Fibroblast of mammary gland (primary cell): ENCODE measurements around the gene EOLA1.
"Not testable (repeated sequence)": the region's sequence is repeated elsewhere in the genome, so short reads cannot be mapped to it uniquely, and the experiment has no call there.

ENCODE experiments used
- DNase-seq: peaks from one replicate; pipeline ENCODE4 v3.0.0-alpha.2; 2010; ENCODE audit warnings: low read depth
- H3K4me3 ChIP-seq: 2 replicates; pipeline ENCODE4 v1.5.1; 2011; ENCODE audit warnings: low read depth, mild to moderate bottlenecking, low read length, moderate library complexity; ENCODE audit not compliant: control insufficient read depth
- TF ChIP-seq, protein P1 (sequence below): conservative IDR thresholded peaks from 2 replicates; pipeline ENCODE4 v1.5.1; 2011; ENCODE audit warnings: low read depth, low read length, inconsistent platforms; ENCODE audit not compliant: control insufficient read depth, insufficient read depth

The EOLA1 gene

DNA sequence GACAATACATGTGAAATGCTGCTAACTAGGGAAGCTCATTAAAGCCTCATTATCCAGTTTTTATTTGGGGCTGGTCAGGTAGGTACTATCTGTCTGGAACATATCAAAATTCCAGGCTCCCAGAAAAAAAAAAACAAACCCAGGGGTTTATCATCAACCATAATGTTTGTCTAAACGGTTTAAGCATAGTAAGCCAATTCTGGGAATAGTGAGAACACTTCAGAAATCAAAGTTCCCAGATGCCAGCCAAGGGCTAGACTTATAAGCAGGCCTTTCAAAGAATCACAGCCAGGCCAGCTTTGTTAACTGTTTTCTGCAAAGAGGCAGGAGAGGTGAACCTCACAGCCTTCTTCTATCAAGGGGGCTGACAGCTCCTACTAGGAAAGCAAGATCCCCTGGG is 43.8 kb upstream of the EOLA1 start:
- TF ChIP-seq, protein P1, sequence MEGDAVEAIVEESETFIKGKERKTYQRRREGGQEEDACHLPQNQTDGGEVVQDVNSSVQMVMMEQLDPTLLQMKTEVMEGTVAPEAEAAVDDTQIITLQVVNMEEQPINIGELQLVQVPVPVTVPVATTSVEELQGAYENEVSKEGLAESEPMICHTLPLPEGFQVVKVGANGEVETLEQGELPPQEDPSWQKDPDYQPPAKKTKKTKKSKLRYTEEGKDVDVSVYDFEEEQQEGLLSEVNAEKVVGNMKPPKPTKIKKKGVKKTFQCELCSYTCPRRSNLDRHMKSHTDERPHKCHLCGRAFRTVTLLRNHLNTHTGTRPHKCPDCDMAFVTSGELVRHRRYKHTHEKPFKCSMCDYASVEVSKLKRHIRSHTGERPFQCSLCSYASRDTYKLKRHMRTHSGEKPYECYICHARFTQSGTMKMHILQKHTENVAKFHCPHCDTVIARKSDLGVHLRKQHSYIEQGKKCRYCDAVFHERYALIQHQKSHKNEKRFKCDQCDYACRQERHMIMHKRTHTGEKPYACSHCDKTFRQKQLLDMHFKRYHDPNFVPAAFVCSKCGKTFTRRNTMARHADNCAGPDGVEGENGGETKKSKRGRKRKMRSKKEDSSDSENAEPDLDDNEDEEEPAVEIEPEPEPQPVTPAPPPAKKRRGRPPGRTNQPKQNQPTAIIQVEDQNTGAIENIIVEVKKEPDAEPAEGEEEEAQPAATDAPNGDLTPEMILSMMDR: no peak

DNA sequence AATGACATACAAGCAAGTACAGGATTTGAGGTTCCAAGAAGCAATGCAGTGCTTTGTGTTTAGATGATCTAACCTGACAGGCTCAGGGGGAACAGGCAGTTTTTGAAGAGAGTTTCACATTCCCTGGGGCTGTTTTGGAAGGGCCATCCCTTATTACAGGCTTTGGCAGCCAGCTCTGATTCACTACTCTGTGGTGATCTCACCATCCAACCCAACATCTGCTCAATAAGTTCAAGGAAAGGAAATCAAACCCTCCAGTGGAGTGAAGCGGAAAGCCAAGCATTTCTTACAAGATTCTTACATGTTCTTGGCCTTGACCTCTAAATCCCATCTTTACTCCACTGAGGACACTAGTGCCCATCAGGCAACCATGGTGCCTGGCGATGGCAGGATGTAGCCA is 43.2 kb upstream of the EOLA1 start:
- TF ChIP-seq, protein P1: no peak
- DNase-seq: peak; percentile 74
- H3K4me3 ChIP-seq: no peak overlapping the region

More for the DNA sequence above, 43.8 kb upstream of the EOLA1 start:
- no peak for DNase-seq
- H3K4me3 ChIP-seq: no peak overlapping the region

DNA sequence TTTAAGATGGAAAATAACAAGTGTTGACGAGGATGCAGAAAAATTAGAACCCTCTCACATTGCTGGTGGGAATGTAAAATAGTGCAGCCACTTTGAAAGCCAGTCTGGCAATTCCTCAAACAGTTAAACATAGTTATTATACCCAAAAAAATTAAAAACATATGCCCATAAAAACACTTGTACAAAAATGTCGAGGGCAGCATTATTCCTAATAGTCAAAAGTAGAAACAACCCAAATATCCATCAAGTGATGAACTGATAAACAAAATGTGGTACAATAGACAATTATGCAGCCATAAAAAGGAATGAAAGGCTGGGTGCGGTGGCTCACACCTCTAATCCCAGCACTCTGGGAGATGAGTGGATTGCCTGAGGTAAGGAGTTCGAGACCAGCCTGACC is 42.0 kb upstream of the EOLA1 start:
- DNase-seq: no peak
- TF ChIP-seq, protein P1: no peak
- H3K4me3 ChIP-seq: no peak overlapping the region

DNA sequence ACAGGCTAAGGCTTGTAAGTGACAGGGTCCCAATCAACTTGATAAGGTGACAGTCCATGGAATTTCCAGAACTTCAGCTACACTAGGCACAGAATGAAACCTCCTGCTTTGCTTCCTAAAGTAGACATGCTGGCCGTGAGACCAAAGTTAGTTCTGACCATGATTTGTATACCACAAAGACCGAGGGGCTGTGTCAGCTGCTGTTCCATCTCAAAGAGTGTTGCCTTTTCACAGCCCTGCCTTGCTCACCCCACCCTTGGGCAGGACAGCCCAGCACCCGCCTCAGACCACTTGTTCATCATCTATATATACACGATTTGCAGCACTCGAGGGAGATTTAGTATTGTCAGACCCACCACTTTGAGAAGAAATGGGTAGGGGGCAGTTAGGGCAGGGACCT is 41.0 kb upstream of the EOLA1 start:
- H3K4me3 ChIP-seq: no peak overlapping the region
- TF ChIP-seq, protein P1: no peak
- no peak for DNase-seq

DNA sequence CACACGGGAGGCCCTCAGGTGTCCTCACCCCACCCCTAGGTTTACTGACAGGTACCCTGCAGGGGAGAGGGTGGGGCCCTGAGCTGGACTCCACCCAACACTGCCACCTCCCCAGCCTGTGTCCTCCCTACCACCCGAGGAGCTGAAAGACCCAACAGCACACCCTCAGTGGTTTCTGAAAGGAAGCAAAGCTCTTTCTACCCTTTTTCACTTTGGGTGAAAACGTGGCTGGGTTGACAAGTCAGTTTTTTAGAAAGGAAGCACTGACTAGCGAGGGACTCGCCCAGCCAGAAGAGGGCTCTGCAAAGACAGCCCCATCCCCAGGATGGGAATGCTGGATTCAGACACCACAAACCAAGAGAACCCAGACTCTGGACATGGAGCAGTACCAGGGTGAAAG is 37.9 kb upstream of the EOLA1 start:
- not testable (repeated sequence) for H3K4me3 ChIP-seq, DNase-seq

DNA sequence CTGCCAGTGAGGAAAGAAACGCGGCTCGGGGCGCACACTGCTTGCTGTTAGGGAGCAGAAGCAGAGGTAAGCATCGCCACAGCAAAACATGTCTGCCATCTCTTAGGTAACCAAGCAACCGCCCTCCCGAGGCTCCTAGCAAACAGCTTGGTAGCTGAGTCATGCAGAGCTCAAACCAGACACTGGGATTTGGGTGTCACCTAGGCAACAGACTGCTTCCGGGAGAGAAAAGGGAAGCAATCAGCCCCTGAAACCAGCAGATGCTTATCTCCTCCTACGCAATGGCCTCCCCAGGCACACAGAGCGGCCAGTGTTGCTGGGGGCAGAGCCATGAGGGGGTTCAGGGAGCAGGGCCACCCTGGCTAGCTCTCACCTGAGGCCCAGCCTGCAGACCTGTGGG is 37.4 kb upstream of the EOLA1 start:
- H3K4me3 ChIP-seq: not testable (repeated sequence)
- DNase-seq: peak; percentile 66

DNA sequence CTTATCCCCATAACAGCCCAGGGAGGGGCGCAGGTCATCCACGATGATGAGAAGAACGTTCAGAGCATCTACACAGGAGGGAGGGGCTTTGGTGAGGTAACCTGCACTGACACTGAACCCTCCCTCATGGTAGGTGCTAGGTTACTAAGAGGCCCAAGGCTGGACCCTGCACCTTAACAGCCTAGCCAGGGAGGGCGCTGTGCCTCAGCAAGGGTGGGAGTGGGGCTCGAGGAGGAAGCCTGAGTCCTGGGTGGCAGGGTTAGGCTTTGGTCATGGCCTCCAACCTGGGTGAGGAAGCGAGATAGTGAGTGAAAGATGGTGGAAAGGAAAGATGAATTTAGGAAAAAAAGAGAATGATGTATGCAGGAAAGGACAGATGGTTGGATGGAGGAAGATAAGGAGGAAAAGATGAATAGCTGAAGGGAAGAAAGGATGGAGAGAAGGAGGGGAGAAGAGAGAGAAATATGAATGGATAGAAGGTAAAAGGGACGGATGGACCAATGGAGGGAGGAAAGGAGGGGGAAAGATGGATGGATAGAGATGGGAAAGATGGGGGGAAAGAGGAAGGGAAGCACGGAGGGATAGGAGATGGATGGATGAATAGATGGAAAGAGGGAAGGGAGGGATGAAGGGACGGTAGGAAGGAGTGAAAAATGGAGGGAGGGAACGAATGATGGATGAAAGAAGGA is 36.4 kb upstream of the EOLA1 start:
- H3K4me3 ChIP-seq: peak overlapping the region; percentile 50
- TF ChIP-seq, protein P1: no peak
- peak; percentile 9 for DNase-seq
